NCI-H345 treated with DMSO at 0.1 percent for 48 hours (cell line): ENCODE results near the gene MGAT4A.

Experiments used
- DNase-seq: peaks from one replicate; lab custom pipeline; 2025; ENCODE audit not compliant: unreplicated experiment; lab: John Stamatoyannopoulos, UW

MGAT4A gene

DNA sequence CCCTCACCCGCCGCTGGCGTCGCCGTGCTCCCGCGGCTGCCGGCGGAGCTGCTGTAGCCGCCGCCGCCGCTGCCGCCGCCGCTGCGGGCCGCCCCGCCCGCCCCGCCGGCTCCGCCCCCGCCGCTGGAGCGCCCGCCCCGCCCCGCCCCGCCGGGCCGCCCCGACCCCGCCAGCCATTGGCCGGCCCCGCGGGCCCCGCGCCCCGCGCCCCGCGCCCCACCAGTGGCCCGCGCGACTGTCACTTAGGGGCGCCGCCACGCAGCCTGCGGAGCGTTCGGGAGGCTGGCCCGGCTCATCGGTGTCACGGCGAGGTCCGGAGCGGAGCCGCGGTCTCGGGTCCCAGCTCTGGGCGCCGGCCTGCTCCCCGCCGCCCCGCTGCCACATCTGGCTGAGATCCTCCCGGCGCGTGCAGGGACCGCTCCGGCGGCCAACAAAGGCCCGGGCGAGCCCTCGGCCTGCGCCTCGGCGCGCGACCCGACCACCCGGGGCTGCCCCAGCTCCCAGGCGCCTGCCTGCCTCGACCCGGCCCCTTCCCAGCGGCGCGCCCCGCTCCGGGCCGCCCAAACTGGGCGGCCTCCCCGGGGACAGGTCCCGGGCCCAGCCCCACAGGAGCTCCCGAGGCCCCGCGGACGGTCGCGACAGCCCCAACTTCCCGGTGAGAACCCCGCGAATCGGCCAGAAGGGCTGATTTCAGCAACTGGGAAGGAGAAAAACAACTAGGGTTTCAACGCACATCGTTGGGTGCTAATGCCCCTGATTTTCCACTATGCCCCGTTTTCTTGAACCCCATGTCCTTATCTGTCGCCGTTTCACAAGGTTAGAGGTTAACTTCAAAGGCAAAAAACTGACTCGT is at the start of gene MGAT4A:
Gene MGAT4A, minus strand, starts transcription at position 92 of the 853 bp plus-strand sequence. CDS start 4,800 bp downstream, outside the sequence.
- no peak for DNase-seq

DNA sequence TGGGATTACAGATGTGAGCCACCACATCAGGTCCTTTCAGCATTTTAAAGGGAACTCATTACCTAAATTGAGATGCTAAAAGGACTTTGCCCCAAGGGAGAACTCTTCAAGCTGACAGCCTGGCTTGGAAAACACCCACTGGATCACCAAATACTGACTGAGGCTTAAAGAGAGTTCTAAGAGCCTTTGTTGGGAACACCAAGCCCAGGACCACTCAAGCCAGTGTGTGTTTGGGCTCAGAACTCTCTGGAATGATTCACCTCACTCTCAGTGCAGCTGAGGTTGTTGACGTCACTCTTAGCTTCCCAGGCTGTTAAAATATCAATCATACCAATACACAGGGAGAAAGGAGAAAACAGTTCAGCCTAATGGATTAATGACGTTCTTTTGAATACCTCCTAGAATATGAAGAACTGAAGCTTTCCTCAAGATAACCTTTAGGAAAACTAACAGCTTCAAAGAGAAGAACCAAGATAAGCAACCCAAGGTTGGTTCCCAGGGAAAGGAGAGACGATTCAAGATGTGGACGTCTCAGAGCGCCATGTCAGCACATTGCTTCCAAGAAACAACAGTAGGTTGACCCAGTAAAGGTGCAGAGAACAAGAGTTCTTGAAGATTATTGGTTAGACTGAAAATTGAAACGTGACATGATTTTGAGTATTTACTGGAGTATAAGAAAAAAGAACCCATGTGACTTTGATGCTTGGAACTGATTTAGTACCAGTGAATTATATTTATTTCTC is 48.0 kb upstream of the MGAT4A start:
- DNase-seq, result no peak

DNA sequence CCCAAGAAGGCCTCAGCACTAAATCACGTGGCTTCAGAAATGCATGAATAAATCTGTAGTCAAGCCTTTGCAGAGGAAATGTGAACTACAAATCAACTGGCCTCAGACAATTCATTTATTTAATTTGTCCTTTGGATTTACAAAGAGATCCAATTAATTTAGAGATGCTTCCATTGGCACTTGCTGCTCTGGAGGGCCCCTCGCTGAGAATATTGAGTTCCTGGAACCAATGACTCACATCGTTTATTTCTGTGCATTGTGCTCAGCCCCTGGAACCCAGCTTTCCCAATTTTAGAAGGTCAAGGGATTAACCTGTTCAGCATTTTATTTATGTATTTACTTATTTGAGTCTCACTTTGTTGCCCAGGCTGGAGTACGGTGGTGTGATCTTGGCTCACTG is 47.2 kb upstream of the MGAT4A start:
- DNase-seq, result no peak

DNA sequence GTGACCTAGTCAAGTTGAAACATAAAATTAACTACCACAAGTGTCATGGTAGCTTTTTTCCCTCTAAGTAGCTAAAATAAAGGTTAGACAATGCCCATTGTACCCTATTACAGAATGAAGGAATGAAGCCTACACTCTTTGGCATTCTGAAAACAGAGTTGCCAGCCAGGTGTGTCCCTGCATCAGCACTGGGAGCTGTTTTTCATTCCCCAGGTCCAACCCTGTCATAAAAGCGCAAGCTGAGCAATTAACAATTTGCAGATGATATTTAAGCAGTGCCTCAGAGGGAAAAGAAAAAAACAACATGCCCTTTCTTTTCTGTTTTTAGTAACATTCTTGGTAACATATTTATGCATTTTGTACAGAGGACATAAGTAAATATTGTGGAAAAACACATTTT is 46.8 kb upstream of the MGAT4A start:
- DNase-seq, result no peak

DNA sequence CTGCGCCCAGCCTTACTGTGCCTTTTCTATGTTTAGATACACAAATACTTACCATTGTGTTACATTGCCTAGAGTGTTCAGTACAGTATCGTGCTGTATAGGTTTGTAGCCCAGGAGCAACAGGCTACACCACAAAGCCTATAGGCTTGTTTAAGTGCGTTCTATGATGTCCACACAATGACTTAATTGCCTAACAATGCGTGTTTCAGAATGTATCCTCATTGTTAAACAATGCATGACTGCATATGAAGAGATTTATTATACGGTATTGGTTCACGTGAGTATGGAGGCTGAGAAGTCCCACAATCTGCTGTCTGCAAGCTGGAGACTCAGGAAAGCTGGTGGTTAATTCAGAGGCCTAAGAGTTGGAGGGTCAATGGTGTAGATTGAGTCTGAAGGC is 46.1 kb upstream of the MGAT4A start:
- no peak for DNase-seq

DNA sequence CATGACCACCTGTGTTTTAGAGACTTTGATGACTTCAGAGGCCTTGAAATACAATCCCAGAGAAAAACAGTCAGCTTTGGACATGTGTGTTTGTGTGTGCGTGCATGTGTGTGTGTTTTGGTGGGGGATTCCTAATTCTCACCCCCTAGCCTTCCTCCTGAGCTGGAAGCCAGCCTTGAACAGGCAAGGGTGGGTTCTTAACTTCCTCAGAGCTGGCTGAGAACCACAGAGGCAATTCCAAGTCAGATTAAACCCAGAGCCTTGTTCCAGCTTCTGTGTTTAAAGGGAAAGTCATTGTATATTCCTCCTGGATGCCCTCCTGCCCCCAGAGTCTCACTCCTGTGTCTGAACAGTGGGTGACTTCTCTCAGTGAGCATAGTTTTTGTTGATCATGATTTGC is 45.2 kb upstream of the MGAT4A start:
- no peak for DNase-seq

DNA sequence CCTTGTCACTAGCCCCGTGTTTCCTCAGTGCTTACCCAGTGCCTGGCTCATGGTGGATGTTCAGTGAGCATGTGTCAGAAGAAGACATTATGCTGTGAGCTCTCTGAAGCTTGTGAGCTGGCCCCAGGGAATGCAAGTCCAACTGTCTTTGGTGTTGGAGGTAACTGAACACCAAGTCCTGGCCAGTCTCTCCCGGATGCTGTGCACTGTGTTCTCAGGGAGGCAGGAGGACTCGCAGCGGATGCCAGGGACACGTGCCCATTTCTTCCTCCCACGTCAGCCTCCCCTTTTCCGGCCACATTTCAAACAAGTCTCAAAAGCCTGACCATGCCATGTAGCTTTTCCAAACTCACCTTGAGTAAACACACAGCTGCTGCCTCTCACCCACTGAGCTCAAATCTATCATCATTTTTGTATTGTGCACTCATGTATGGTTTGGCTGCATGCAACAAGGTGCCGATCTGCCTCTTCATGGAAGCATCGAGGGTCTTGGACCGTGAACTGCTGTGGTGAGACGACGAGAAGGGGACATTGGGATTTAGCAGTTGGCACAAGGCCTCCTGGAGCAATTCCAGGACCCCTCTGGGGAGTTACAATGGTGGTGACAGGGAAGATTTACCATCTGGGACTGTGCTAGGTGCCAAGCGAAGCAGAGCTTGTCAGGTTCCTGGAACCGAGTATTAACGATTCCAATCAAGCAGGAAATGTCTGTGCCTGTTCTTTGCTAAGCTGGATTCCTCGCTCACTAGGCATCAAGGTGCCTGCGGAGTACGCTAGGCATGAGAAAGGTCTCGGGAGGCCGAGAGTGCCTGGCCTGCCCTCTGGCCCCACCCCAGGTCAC is 44.4 kb upstream of the MGAT4A start:
- peak; percentile 81 for DNase-seq

DNA sequence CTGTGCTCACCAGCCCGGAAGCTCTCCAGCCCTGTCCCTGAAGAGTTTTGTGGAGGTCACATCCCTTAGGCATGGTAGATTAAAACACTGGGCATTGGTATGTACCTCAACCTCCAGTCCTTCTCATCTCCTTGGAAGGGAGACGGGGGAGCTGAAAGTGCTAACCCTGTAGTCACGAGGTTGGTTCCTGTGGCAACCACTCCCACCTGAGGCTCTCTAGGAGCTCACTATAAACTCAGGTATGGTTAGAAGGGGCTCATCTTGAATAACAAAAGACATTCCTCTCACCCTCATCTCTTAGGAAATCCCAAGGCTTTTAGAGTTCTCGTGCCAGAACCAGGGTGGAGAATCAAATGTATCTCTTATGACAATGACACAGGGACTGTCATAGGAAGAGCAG is 43.0 kb upstream of the MGAT4A start:
- no peak for DNase-seq

DNA sequence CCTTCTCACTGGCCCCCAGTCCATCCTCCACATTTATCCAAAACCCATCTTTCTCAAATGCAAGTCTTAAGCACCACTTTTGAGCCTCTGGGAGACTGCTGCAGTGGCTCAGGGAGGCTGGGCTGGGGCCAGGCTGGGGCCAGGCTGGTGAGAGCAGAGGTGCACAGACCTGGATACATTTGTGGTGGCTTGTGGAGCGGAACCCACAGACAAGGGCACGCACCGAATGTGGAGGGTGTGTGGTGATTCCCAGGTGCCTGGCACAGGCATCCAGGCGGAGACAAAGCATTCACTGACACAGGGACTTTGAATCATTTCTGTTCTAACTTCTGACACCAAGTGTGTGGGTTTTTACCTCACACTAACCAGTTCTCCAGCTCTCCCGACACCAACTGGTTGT is 42.2 kb upstream of the MGAT4A start:
- no peak for DNase-seq

DNA sequence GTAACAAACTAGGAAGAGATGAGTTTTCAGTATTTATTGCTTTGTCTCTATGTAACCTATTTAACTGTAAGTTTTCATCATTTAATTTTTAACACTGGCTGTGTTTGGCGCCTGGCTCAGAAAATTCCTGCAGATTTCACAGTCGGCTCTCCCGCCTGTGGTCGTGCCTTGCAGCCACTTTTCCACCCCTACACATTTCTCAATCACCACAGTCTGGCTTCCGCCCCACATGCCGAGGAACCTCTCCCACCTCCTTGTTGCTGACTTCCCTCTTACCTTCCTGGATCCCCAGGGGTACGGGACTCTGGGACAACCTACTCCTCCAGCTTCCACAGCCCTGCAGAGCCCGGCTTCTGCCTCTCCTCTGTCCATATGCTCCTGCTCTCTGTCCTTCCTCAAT is 41.6 kb upstream of the MGAT4A start:
- no peak for DNase-seq

DNA sequence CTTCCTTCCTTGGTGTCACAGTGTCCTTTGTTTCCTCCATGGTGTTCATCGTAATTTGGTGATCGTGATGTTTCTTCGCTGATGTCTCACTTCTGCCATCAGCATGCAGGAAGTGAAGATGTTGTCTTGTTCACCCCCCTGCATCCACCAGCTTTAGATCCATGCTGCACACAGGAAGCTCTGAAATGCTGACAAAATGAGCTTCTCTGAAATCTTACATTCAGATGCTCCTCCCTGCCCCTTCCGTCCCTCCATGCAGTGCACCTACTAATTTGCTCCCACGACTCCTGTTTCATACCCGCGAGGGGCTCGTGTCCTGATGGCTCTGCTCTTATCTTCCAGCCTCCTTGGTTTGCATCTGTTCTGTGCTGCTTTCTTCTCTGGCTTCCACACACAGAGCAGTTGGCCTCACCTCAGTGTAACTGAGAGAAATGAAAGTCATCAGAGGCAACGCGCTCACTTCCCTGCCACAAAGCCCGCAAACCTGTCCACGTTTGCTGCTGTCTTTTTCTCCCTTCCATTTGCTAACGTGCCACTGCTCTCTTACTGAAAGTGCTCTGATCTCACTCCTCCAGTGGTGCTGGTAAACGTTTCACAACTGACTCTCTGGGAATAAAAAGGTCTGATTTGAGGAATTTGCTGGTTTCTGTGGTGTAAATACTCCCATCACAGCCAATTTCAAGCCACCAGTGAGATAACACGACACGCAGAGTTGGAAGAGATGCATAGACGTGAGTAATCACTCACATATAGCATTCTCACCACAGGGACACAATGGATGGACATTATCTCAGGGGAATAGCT is 41.0 kb upstream of the MGAT4A start:
- DNase-seq, result no peak

DNA sequence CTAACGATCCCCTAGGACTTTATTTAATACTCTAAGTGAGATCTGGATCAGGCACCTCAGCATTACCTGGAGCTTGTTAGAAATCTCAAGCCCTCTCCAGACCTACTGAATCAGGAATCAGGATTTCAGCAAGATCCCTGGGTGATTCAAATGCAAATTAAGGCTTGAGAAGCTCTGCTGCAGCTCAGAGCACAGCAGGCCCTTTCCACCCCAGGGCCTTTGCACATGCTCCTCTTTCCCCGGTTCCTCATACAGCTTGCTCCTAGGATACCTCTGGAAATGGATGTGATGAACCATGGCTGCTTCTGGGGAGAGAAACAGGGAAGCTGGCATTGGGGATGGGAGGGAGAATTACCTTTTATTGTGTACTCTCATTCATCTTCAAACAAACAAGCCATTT is 40.3 kb upstream of the MGAT4A start:
- DNase-seq, result no peak

DNA sequence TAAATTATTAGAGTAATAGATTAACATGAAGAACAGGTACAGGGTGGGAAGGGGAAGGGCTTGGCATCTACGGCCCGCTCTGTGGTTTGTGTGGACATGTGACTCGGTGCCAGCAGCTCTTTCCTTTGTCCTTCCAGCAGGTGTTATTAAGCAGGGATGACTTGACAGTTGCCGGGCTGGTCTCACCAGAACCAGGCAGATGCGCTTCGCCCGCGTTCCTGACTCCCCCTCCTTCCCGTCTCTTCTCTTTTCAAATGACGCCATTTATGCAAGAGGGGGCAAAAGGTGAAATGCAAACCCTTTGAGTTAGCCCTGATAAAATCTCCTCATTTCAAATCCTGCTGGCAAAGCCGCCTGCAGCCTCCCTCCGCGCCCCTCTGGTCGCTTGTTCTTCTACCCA is 38.9 kb upstream of the MGAT4A start:
- DNase-seq, result peak; percentile 80

DNA sequence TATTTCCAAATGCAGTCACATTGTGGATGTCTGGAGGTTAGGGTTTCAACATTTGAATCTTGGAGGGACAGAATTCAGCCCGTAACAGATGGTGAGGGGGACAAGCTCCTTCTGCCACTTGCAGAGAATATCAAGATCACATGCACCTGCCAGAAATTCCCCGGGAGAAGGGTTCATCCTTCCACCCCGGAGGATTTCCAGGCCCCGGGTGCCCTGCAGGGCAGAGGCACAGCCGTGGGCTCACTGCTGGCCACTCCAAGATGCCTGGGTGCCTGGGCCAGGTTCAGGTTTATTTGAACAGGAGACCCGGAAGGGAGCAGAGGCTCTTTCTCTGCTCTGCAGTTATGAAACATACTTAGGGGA is 38.2 kb upstream of the MGAT4A start:
- no peak for DNase-seq

DNA sequence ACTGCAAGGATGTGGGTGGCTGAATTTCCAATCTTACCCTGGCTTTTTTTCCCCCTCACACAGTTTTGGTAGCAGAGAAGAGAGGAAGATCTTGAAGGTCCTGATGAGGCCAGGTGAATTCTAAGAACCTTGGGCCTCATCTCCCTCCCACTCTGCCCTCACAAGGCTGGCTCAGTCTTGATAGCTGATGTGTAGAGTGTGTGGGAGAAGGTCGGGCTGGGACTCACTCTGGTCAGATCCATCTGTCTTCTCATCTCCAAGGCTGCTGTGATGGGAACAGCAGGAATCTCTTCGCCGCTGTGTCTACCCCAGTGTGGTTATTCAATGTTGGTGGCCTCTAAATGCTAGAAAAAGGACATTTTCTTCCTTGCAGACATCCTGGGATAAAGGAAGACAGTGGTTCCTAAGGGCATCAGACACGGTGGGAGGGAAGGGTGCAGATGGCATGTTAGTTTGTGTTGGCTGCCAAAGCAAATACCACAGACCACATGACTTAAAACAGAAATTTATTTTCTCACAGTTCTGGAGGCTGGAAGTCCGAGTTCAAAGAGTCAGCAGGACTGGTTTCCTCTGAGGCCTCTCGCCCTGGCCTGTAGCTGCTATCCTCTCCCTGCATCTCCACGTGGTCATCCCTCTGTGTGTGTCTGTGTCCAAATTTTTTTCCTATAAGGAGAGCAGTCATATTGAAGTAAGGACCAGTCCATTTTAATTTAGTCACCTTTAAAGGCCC is 37.6 kb upstream of the MGAT4A start:
- DNase-seq, result no peak

DNA sequence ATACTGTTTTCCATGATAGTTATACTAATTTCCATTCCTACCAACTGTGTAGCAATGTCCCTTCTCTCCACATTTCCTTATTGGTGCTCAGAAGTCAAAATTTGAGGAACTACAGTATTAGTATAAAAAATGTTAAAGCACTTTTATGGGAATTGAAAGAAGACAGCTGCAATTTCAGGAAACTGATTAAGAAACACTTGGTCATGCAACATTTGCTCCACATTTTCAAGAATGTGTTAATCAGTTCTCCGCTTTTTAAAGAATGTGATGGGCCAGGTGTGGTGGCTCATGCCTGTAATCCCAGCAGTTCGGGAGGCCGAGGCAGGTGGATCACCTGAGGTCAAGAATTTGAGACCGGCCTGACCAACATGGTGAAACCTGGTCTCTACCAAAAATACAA is 33.6 kb upstream of the MGAT4A start:
- DNase-seq, result no peak

DNA sequence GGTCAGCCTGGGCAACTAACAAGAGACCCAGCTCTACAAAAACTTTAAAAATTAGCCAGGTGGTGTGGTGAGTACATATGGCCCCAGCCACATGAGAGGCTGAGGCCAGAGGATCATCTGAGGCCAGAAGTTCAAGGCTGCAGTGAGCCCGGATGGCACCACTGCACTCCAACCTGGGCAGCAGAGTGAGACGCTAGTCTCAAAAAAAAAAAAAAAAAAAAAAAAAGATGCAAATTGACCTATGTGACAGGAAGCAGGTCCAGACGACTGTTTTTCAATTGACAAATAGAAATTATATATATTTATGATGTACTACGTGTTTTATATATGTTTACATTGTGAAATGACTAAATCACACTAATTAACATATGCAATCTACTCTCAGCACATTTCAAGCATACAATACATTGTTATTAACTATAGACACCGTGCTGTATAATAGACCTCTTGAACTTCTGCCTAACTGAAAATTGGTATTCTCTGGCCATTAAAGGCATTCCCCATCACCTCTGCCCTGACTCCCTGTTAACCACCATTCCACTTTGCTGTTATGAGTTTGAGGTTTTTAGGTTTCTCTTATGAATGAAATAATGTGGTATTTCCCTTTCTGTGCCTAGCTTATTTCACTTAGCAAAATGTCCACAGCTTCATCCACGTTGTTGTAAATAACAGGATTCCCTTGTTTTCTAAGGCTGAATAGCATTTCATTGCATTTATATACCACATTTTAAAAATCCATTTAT is 32.4 kb upstream of the MGAT4A start:
- no peak for DNase-seq

DNA sequence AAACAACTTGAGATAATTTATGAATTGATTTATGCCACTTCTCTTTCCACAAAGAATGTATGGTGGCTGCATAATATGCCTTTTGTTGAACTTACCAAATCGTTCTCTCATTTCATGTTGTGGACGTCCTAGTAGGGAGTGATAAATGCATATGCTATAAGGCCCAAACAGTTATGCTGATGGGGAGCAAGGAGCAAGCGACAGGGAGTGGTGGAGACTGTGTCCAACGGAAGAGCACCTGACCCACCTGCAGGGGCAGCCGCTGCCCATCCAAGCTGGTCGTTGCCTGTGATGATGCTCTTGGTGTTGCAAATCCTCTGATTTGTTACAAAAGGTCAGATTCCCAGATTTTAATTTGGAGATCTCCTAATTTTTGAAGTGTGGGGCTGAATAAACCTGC is 31.0 kb upstream of the MGAT4A start:
- no peak for DNase-seq

DNA sequence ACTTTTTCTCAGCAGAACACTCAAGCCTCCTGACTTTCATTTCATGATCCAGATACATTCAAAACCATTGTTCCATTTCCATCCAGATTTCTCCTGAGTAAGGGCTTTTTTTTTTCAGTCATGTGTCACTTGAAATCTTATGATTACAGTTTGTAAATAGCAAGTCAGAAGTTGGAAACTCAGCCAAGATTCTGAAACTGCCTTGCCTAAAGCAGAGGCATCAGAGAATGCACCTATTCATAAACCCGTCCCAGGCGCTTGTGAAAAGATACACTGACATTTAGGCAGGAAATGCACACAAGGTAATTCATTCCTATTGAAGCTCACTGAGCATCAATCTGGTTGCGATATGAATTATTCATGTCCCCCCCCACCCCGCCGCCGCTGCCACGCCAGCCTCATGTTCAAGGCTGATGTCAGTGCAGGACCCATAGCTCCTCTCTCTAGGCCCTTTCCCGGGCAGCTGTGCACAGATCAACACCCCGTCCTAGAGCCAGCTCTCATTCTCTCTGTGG is 30.4 kb upstream of the MGAT4A start:
- DNase-seq, result no peak
